Esophagus squamous epithelium (tissue), 4 donors: ENCODE data around the gene TMEM72.

ENCODE experiments used
- POLR2A ChIP-seq, 4 donors: fragments of 450-650 bp; IDR thresholded peaks; one replicate each; pipeline ENCODE4 v1.6.1; 2017; ENCODE audit warnings: antibody characterized with exemption in 4 of 4, mild to moderate bottlenecking in 4 of 4, moderate library complexity in 3 of 4
- TF ChIP-seq, protein P1 (sequence below), 6 experiments: fragments of 450-650 bp in 4 of 6; fragments of 200-600 bp in 2 of 6; sonication (generic) in 2 of 6; IDR thresholded peaks; one replicate each; pipeline ENCODE4 v1.5.1; 2016 to 2019; ENCODE audit warnings: antibody characterized with exemption in 6 of 6, mild to moderate bottlenecking in 4 of 6, moderate library complexity in 4 of 6

DNA sequence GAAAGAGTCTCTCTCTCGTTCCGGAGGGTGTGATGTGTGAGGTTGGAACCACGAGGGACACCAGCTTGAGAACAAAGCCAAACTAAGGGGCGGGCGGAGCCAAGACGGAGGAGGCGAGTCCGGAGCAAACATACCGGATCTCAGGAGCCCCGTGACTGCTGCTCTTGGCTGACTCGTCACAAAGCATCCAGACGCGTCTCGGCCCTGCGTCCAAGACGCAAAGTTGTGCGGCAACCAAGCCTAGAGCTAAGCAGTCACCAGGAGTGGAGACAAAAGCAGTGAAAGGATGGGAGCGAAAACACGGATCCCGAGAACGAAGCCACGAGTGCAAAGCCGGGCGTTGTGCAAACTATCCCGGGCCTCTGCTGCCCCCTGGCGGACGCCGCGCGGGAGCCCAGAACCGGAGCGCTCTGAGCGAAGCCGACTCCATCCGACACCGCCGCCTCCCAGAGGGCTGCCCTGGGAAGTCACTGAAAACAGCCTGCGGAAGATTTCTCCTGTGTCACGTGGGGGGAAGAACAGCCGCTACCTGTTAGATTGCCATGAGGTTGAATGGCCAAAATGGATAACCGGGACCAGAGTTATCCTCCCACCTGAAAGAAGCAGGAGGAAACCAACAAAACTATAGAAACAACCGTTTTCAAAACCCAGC lies 46.4 kb upstream of the TMEM72 start:
- TF ChIP-seq, protein P1, sequence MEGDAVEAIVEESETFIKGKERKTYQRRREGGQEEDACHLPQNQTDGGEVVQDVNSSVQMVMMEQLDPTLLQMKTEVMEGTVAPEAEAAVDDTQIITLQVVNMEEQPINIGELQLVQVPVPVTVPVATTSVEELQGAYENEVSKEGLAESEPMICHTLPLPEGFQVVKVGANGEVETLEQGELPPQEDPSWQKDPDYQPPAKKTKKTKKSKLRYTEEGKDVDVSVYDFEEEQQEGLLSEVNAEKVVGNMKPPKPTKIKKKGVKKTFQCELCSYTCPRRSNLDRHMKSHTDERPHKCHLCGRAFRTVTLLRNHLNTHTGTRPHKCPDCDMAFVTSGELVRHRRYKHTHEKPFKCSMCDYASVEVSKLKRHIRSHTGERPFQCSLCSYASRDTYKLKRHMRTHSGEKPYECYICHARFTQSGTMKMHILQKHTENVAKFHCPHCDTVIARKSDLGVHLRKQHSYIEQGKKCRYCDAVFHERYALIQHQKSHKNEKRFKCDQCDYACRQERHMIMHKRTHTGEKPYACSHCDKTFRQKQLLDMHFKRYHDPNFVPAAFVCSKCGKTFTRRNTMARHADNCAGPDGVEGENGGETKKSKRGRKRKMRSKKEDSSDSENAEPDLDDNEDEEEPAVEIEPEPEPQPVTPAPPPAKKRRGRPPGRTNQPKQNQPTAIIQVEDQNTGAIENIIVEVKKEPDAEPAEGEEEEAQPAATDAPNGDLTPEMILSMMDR (IDR thresholded peaks at IDR 0.05) = peak; percentile 91 to 95 (median 93)
- TF ChIP-seq POLR2A (IDR thresholded peaks at IDR 0.05) = no peak
